ENCODE data around the gene ZNF350.

The ZNF350 gene

DNA sequence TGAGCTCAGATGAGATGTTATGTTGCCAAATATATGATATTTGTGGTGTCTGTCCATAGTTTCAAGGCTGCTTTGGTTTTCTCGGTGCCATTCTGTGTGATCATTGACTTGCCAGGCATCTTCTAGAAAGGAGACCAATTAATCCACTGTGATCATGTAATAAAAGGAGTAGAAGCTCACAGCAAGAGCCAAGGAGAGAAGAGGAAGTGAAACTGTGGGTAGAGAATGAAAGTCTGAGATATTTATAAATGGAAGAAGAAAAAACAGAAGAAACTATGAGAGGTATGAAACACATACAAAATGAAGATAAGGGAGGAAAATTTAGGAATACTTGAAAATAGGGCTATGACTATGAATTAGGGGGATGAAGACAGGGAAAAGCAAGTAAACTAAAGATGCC is 70.5 kb downstream of the ZNF350 start:
- TF ChIP-seq, protein P1, sequence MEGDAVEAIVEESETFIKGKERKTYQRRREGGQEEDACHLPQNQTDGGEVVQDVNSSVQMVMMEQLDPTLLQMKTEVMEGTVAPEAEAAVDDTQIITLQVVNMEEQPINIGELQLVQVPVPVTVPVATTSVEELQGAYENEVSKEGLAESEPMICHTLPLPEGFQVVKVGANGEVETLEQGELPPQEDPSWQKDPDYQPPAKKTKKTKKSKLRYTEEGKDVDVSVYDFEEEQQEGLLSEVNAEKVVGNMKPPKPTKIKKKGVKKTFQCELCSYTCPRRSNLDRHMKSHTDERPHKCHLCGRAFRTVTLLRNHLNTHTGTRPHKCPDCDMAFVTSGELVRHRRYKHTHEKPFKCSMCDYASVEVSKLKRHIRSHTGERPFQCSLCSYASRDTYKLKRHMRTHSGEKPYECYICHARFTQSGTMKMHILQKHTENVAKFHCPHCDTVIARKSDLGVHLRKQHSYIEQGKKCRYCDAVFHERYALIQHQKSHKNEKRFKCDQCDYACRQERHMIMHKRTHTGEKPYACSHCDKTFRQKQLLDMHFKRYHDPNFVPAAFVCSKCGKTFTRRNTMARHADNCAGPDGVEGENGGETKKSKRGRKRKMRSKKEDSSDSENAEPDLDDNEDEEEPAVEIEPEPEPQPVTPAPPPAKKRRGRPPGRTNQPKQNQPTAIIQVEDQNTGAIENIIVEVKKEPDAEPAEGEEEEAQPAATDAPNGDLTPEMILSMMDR (IDR thresholded peaks at IDR 0.05; ENCODE audit: low read depth, low read length), result no peak
- TF ChIP-seq POLR2A (IDR thresholded peaks at IDR 0.05; ENCODE audit: extremely low read depth, insufficient read length) (no peak), MYC (IDR thresholded peaks at IDR 0.05; ENCODE audit: low read depth, low read length) (no peak)
- TF ChIP-seq, protein P2, sequence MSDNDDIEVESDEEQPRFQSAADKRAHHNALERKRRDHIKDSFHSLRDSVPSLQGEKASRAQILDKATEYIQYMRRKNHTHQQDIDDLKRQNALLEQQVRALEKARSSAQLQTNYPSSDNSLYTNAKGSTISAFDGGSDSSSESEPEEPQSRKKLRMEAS (IDR thresholded peaks at IDR 0.05; ENCODE audit: low read depth, low read length), result no peak
- peak; percentile 22 for DNase-seq (ENCODE audit: low read depth)
- no peak overlapping the region for H3K4me3 ChIP-seq (ENCODE audit: low read depth, low read length)

GRCh38 chr19:51915324-51915867 is 71.2 kb downstream of the ZNF350 start:
- no peak for DNase-seq (ENCODE audit: low read depth)
- no peak for TF ChIP-seq MYC (IDR thresholded peaks at IDR 0.05; ENCODE audit: low read depth, low read length)
- TF ChIP-seq POLR2A (IDR thresholded peaks at IDR 0.05; ENCODE audit: extremely low read depth, insufficient read length), result no peak
- TF ChIP-seq, protein P2 (IDR thresholded peaks at IDR 0.05; ENCODE audit: low read depth, low read length), result no peak
- TF ChIP-seq, protein P1 (IDR thresholded peaks at IDR 0.05; ENCODE audit: low read depth, low read length), result no peak
- H3K4me3 ChIP-seq (ENCODE audit: low read depth, low read length), result no peak overlapping the region
